SH-SY5Y (cell line): ENCODE results near the gene ADGRG1.

Experiments
- GATA2 ChIP-seq: IDR thresholded peaks from 2 replicates; pipeline ENCODE4 v1.6.1; 2011; ENCODE audit warnings: mild to moderate bottlenecking, low read depth, low read length
- GATA3 ChIP-seq: IDR thresholded peaks from 2 replicates; pipeline ENCODE4 v1.6.1; 2011; ENCODE audit warnings: low read depth, mild to moderate bottlenecking, low read length, moderate library complexity

The ADGRG1 gene

GRCh38 chr16:57652695-57653471 is 24.5 kb downstream of the ADGRG1 start:
- TF ChIP-seq GATA2 (no peak), GATA3 (no peak)

- TF ChIP-seq GATA3 = no peak
These were observed 25.5 kb downstream of the ADGRG1 start for GRCh38 chr16:57653936-57654335.

GRCh38 chr16:57656342-57656955 is 28.0 kb downstream of the ADGRG1 start:
- TF ChIP-seq GATA3 = no peak
- TF ChIP-seq GATA2 = no peak

- TF ChIP-seq GATA2 (no peak), GATA3 (no peak)
These were observed 28.8 kb downstream of the ADGRG1 start for GRCh38 chr16:57657228-57657627.

GRCh38 chr16:57658130-57658877 is 29.9 kb downstream of the ADGRG1 start:
- TF ChIP-seq GATA2 (no peak), GATA3 (no peak)

- TF ChIP-seq GATA2 (no peak), GATA3 (no peak)
These were observed 30.6 kb downstream of the ADGRG1 start for GRCh38 chr16:57658878-57659674.

- TF ChIP-seq GATA3 (no peak), GATA2 (no peak)
These were observed 32.5 kb downstream of the ADGRG1 start for GRCh38 chr16:57660715-57661463.

GRCh38 chr16:57661510-57661909 is 33.1 kb downstream of the ADGRG1 start:
- TF ChIP-seq GATA3 = no peak
- TF ChIP-seq GATA2 = no peak

GRCh38 chr16:57661936-57662906 is 33.8 kb downstream of the ADGRG1 start:
- TF ChIP-seq GATA2 (no peak), GATA3 (no peak)

GRCh38 chr16:57663436-57663835 is 35.0 kb downstream of the ADGRG1 start:
- no peak for TF ChIP-seq GATA3
- TF ChIP-seq GATA2 = no peak

- TF ChIP-seq GATA2 (no peak), GATA3 (no peak)
These were observed 35.7 kb downstream of the ADGRG1 start for GRCh38 chr16:57663917-57664661.

GRCh38 chr16:57664662-57665025 is 36.2 kb downstream of the ADGRG1 start:
- TF ChIP-seq GATA3 (no peak), GATA2 (no peak)

- TF ChIP-seq GATA2 = no peak
- no peak for TF ChIP-seq GATA3
These were observed 37.1 kb downstream of the ADGRG1 start for GRCh38 chr16:57665541-57665940.
